ENCODE results near the gene COL9A3.

DNA sequence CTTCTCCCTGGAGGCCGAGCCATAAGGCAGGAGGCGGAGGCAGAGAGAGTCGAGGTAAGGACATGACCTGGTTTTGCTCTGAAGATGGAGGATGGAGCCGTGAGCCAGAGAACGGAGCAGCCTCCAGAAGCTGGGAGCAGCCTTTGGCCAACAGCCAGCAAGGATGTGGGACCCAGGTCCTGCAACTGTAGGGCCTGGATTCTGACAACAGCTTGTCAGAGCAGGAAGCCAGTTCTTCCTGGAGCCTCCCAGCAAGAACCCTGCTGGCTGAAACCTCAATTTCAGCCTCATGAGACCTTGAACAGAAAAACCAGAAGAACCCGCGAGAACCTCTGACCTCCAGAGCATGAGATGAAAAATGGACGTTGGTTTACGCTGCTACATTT lies 34.0 kb upstream of the COL9A3 start:
- TF ChIP-seq REST (IDR thresholded peaks at IDR 0.05; ENCODE audit: insufficient read depth in 1 of 2, low read depth in 2 of 2, low read length in 1 of 2) (no peak), POLR2AphosphoS5 (IDR thresholded peaks at IDR 0.05; ENCODE audit: low read depth, low read length) (no peak), CTCF (IDR thresholded peaks at IDR 0.05) (no peak)
